WTC11 (cell line): ENCODE data around the gene RUVBL2. TPM values are rescaled to one million over a fixed set of nuclear protein-coding genes. Genes with fewer than 3 reads are reported as not detected.

ENCODE experiments used
- ATAC-seq: fragments of 200-7000 bp; cut with Tn5 transposase; 2 replicates; pipeline ENCODE4 v1.10.0; 2021; ENCODE audit warnings: mild to moderate bottlenecking, moderate library complexity
- CTCF ChIA-PET: fragments of 300-600 bp; sonication (Branson Sonifier 250); formaldehyde crosslinking; loops from one replicate; lab custom pipeline; 2021; ENCODE audit warnings: antibody characterized with exemption; lab: Charles Lee
- POLR2A ChIA-PET: fragments of 350-600 bp; sonication (Branson Sonifier 250); formaldehyde crosslinking; loops from one replicate; lab custom pipeline; 2021; ENCODE audit warnings: antibody characterized with exemption; lab: Charles Lee
- DNase-seq: peaks from one replicate; pipeline ENCODE4 v3.0.0; 2021; ENCODE audit warnings: low spot score
- H3K27ac Mint-ChIP-seq: 2 replicates; pipeline ENCODE4 v1.8.0; 2021; ENCODE audit warnings: mixed read lengths
- H3K27me3 Mint-ChIP-seq: 2 replicates; pipeline ENCODE4 v1.8.0; 2021; ENCODE audit warnings: low read depth, mild to moderate bottlenecking, moderate library complexity, mixed read lengths
- H3K36me3 Mint-ChIP-seq: 2 replicates; pipeline ENCODE4 v1.8.0; 2021; ENCODE audit warnings: mixed read lengths
- H3K4me1 Mint-ChIP-seq: 2 replicates; pipeline ENCODE4 v1.8.0; 2022; ENCODE audit warnings: mixed read lengths
- H3K4me3 Mint-ChIP-seq: 2 replicates; pipeline ENCODE4 v1.8.0; 2021; ENCODE audit warnings: mild to moderate bottlenecking, moderate library complexity, mixed read lengths
- H3K9me3 Mint-ChIP-seq: 2 replicates; pipeline ENCODE4 v1.8.0; 2021; ENCODE audit warnings: mixed read lengths
- EMX1 ChIP-seq: fragments of 250-450 bp; sonication (Bioruptor Pico); IDR thresholded peaks from 2 replicates; pipeline ENCODE4 v1.8.0; 2021; ENCODE audit warnings: mild to moderate bottlenecking
- ETV6 ChIP-seq: sonication (generic); formaldehyde crosslinking; IDR thresholded peaks from 2 replicates; pipeline ENCODE4 v1.8.1; 2022; ENCODE audit warnings: mild to moderate bottlenecking, missing genetic modification reagents
- NFYB ChIP-seq: sonication (generic); formaldehyde crosslinking; conservative IDR thresholded peaks from 2 replicates; pipeline ENCODE4 v1.8.0; 2022; ENCODE audit warnings: low read depth, missing genetic modification reagents
- TEAD4 ChIP-seq: sonication (generic); formaldehyde crosslinking; IDR thresholded peaks from 2 replicates; pipeline ENCODE4 v1.8.0; 2022; ENCODE audit warnings: mild to moderate bottlenecking, missing genetic modification reagents
- ZBTB21 ChIP-seq: sonication (generic); formaldehyde crosslinking; IDR thresholded peaks from 2 replicates; pipeline ENCODE4 v1.8.1; 2023; ENCODE audit warnings: mild to moderate bottlenecking, missing genetic modification reagents, borderline replicate concordance
- ZNF121 ChIP-seq: sonication (generic); formaldehyde crosslinking; IDR thresholded peaks from 2 replicates; pipeline ENCODE4 v1.8.0; 2023; ENCODE audit warnings: missing genetic modification reagents
- ZNF317 ChIP-seq: sonication (generic); formaldehyde crosslinking; IDR thresholded peaks from 2 replicates; pipeline ENCODE4 v1.8.1; 2023; ENCODE audit warnings: low read depth, mild to moderate bottlenecking, moderate library complexity, missing genetic modification reagents, borderline replicate concordance
- ZNF423 ChIP-seq: fragments of 250-450 bp; sonication (Bioruptor Pico); IDR thresholded peaks from 2 replicates; pipeline ENCODE4 v2.1.2; 2022; ENCODE audit warnings: mild to moderate bottlenecking, moderate library complexity
- total RNA-seq: library from RNA; stranded (reverse); gene quantifications from 3 replicates; pipeline ENCODE4 v1.2.3, GENCODE V29; 2021
- TF ChIP-seq, protein P1 (sequence below): sonication (generic); formaldehyde crosslinking; conservative IDR thresholded peaks from 2 replicates; pipeline ENCODE4 v1.8.1; 2023; ENCODE audit warnings: mild to moderate bottlenecking, low read depth, missing genetic modification reagents, moderate library complexity
- TF ChIP-seq, protein P2 (sequence below): fragments of 250-450 bp; sonication (Bioruptor Pico); IDR thresholded peaks from 2 replicates; pipeline ENCODE4 v1.9.0; 2021; ENCODE audit warnings: moderate library complexity, mild to moderate bottlenecking, inconsistent platforms, borderline replicate concordance
- TF ChIP-seq, protein P3 (sequence below): sonication (generic); formaldehyde crosslinking; IDR thresholded peaks from 2 replicates; pipeline ENCODE4 v1.8.0; 2023; ENCODE audit warnings: missing genetic modification reagents
- TF ChIP-seq, protein P4 (sequence below): fragments of 200-600 bp; IDR thresholded peaks from 2 replicates; pipeline ENCODE4 v1.8.0; 2022; ENCODE audit warnings: antibody characterized with exemption
- TF ChIP-seq, protein P5 (sequence below): sonication (generic); formaldehyde crosslinking; IDR thresholded peaks from 2 replicates; pipeline ENCODE4 v1.8.1; 2023; ENCODE audit warnings: mild to moderate bottlenecking, missing genetic modification reagents, borderline replicate concordance
- TF ChIP-seq, protein P6 (sequence below): sonication (generic); formaldehyde crosslinking; IDR thresholded peaks from 2 replicates; pipeline ENCODE4 v1.8.1; 2023; ENCODE audit warnings: mild to moderate bottlenecking, missing genetic modification reagents, moderate library complexity
- TF ChIP-seq, protein P7 (sequence below): fragments of 250-450 bp; sonication (Bioruptor Pico); conservative IDR thresholded peaks from 2 replicates; pipeline ENCODE4 v1.9.0; 2021; ENCODE audit warnings: mild to moderate bottlenecking
- TF ChIP-seq, protein P8 (sequence below): fragments of 250-450 bp; sonication (Bioruptor Pico); IDR thresholded peaks from 2 replicates; pipeline ENCODE4 v1.9.0; 2021; ENCODE audit warnings: mild to moderate bottlenecking
- TF ChIP-seq, protein P9 (sequence below): sonication (generic); formaldehyde crosslinking; IDR thresholded peaks from 2 replicates; pipeline ENCODE4 v1.8.1; 2023; ENCODE audit warnings: mild to moderate bottlenecking, missing genetic modification reagents
- TF ChIP-seq, protein P10 (sequence below): sonication (generic); formaldehyde crosslinking; IDR thresholded peaks from 2 replicates; pipeline ENCODE4 v1.8.1; 2022; ENCODE audit warnings: low read depth, mild to moderate bottlenecking, moderate library complexity, missing genetic modification reagents, borderline replicate concordance

Gene RUVBL2
- total RNA-seq, 1 experiment from 2014 or later, result 178 TPM

DNA sequence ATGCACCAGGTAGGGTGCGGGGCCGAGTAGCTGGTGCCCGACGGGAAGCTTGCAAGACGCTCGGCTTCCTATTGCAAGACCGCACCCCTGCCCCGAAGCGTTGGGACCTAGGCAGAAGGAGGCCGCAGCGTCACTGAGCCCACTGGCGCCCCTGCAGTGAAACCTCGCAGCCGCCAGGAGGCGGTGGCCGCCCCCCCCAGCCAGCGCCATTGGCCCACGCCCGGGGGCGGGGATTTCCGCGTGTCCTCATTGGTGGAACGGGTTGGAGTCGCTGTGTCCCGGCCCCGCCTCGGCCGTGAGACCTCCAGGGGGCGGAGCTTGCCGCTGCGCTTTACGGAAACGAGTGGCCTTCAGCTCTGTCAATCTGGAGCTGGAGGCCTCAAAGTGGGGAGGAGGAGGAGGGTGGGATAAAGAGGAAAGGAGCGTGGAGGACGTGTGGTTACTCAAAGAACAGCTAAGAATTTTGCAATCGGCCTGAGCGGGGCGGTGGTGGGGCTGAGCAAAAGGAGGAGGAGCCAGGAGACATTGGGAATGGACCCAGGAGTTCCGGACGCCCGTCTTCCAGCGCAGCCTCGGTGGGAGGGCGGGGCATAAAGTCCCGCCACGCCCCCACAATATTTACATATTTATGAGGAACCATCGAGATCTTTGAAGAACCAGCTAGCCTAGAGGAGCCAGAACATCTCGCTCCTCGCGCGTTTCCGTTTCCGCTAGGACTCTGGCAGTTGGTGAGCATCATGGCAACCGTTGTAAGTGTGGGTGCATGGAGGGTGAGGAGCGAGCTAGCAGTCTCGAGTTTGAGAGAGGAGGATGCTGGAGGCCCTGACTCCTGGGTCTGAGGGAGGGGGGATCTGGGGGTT lies at the start of gene RUVBL2, which contains the start of gene GYS1 (continued):
- TF ChIP-seq, protein P1, sequence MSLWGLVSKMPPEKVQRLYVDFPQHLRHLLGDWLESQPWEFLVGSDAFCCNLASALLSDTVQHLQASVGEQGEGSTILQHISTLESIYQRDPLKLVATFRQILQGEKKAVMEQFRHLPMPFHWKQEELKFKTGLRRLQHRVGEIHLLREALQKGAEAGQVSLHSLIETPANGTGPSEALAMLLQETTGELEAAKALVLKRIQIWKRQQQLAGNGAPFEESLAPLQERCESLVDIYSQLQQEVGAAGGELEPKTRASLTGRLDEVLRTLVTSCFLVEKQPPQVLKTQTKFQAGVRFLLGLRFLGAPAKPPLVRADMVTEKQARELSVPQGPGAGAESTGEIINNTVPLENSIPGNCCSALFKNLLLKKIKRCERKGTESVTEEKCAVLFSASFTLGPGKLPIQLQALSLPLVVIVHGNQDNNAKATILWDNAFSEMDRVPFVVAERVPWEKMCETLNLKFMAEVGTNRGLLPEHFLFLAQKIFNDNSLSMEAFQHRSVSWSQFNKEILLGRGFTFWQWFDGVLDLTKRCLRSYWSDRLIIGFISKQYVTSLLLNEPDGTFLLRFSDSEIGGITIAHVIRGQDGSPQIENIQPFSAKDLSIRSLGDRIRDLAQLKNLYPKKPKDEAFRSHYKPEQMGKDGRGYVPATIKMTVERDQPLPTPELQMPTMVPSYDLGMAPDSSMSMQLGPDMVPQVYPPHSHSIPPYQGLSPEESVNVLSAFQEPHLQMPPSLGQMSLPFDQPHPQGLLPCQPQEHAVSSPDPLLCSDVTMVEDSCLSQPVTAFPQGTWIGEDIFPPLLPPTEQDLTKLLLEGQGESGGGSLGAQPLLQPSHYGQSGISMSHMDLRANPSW (CRISPR knock-in tag), result no peak
- TF ChIP-seq ETV6 (CRISPR knock-in tag) (no peak; the same call in 1 of the 2 replicates), ZBTB21 (CRISPR knock-in tag) (no peak)
- TF ChIP-seq, protein P2, sequence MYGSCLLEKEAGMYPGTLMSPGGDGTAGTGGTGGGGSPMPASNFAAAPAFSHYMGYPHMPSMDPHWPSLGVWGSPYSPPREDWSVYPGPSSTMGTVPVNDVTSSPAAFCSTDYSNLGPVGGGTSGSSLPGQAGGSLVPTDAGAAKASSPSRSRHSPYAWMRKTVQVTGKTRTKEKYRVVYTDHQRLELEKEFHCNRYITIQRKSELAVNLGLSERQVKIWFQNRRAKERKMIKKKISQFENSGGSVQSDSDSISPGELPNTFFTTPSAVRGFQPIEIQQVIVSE, result no peak
- TF ChIP-seq, protein P3, sequence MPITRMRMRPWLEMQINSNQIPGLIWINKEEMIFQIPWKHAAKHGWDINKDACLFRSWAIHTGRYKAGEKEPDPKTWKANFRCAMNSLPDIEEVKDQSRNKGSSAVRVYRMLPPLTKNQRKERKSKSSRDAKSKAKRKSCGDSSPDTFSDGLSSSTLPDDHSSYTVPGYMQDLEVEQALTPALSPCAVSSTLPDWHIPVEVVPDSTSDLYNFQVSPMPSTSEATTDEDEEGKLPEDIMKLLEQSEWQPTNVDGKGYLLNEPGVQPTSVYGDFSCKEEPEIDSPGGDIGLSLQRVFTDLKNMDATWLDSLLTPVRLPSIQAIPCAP (CRISPR knock-in tag), result no peak
- TF ChIP-seq, protein P4, sequence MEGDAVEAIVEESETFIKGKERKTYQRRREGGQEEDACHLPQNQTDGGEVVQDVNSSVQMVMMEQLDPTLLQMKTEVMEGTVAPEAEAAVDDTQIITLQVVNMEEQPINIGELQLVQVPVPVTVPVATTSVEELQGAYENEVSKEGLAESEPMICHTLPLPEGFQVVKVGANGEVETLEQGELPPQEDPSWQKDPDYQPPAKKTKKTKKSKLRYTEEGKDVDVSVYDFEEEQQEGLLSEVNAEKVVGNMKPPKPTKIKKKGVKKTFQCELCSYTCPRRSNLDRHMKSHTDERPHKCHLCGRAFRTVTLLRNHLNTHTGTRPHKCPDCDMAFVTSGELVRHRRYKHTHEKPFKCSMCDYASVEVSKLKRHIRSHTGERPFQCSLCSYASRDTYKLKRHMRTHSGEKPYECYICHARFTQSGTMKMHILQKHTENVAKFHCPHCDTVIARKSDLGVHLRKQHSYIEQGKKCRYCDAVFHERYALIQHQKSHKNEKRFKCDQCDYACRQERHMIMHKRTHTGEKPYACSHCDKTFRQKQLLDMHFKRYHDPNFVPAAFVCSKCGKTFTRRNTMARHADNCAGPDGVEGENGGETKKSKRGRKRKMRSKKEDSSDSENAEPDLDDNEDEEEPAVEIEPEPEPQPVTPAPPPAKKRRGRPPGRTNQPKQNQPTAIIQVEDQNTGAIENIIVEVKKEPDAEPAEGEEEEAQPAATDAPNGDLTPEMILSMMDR, result peak; percentile 85
- TF ChIP-seq, protein P5, sequence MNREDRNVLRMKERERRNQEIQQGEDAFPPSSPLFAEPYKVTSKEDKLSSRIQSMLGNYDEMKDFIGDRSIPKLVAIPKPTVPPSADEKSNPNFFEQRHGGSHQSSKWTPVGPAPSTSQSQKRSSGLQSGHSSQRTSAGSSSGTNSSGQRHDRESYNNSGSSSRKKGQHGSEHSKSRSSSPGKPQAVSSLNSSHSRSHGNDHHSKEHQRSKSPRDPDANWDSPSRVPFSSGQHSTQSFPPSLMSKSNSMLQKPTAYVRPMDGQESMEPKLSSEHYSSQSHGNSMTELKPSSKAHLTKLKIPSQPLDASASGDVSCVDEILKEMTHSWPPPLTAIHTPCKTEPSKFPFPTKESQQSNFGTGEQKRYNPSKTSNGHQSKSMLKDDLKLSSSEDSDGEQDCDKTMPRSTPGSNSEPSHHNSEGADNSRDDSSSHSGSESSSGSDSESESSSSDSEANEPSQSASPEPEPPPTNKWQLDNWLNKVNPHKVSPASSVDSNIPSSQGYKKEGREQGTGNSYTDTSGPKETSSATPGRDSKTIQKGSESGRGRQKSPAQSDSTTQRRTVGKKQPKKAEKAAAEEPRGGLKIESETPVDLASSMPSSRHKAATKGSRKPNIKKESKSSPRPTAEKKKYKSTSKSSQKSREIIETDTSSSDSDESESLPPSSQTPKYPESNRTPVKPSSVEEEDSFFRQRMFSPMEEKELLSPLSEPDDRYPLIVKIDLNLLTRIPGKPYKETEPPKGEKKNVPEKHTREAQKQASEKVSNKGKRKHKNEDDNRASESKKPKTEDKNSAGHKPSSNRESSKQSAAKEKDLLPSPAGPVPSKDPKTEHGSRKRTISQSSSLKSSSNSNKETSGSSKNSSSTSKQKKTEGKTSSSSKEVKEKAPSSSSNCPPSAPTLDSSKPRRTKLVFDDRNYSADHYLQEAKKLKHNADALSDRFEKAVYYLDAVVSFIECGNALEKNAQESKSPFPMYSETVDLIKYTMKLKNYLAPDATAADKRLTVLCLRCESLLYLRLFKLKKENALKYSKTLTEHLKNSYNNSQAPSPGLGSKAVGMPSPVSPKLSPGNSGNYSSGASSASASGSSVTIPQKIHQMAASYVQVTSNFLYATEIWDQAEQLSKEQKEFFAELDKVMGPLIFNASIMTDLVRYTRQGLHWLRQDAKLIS (CRISPR knock-in tag), result no peak

DNA sequence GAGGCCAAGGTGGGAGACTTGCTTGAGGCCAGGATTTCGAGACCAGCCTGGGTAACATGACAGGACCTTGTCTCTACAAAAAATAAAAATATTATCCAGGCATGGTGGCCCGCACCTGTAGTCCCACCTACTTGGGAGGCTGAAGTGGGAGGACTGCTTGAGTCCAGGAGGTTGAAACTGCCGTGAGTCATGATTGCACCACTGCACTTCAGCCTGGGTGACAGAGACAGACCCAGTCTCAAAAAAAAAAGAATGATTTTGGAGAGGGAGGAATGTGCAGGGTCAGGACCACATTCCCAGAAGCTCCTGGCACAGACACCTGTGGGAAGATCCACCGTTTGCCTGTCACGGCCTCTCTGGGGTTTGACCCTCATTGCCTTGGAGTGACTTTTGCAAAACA lies 48.3 kb upstream of the RUVBL2 start:
- Mint-ChIP-seq H3K9me3 (peaks cover 6% of the 10 kb centered on the region), H3K4me3 (no peak overlapping the region), H3K4me1 (no peaks in the 10 kb centered on the region), H3K36me3 (peaks cover 11% of the 10 kb centered on the region), H3K27ac (no peak overlapping the region), H3K27me3 (peaks cover 10% of the 10 kb centered on the region)
- POLR2A ChIA-PET, result no interaction called here
- no peak for DNase-seq
- CTCF ChIA-PET, result interaction anchor here (0.6 to 2.4 kb wide), 2 partner anchors 25 to 27 kb away, joined by 3 to 10 read pairs; no protein-coding TSS in a partner anchor
- ATAC-seq, result no peak
- TF ChIP-seq, protein P6, sequence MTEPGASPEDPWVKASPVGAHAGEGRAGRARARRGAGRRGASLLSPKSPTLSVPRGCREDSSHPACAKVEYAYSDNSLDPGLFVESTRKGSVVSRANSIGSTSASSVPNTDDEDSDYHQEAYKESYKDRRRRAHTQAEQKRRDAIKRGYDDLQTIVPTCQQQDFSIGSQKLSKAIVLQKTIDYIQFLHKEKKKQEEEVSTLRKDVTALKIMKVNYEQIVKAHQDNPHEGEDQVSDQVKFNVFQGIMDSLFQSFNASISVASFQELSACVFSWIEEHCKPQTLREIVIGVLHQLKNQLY (CRISPR knock-in tag), result no peak
- TF ChIP-seq, protein P7, sequence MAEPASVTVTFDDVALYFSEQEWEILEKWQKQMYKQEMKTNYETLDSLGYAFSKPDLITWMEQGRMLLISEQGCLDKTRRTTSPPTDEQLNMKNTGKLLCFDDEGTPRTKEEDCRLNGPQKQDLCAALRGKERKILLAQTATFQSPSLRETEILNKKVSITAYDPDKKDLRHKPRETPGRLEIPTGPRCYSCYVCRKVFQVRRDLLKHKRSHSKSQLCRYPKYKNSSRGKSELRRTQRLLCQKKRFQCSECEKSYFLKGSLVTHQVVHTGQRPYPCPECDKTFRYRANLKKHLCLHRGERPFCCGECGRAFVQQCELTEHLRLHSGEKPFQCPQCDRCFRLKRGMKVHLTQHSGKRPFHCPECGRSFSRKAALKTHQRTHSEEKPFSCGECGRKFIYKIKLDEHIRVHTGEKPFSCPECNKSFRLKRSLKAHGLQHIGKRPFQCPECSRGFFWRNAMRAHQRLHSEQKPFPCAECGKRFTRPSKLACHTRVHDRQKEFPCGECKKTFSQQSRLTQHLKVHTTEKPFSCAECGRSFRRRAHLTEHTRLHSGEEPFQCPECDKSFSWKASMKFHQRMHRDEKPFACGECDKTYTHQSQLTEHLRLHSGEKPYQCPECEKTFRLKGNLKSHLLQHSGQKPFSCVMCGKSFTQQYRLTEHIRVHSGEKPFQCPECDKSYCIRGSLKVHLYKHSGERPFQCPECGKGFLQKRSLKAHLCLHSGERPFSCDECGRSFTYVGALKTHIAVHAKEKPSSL (CRISPR knock-in tag), result no peak
- no peak for TF ChIP-seq ZNF121 (CRISPR knock-in tag)
- TF ChIP-seq TEAD4 (CRISPR knock-in tag), result no peak
- TF ChIP-seq, protein P8, sequence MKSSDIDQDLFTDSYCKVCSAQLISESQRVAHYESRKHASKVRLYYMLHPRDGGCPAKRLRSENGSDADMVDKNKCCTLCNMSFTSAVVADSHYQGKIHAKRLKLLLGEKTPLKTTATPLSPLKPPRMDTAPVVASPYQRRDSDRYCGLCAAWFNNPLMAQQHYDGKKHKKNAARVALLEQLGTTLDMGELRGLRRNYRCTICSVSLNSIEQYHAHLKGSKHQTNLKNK (CRISPR knock-in tag), result no peak
- TF ChIP-seq, protein P9, sequence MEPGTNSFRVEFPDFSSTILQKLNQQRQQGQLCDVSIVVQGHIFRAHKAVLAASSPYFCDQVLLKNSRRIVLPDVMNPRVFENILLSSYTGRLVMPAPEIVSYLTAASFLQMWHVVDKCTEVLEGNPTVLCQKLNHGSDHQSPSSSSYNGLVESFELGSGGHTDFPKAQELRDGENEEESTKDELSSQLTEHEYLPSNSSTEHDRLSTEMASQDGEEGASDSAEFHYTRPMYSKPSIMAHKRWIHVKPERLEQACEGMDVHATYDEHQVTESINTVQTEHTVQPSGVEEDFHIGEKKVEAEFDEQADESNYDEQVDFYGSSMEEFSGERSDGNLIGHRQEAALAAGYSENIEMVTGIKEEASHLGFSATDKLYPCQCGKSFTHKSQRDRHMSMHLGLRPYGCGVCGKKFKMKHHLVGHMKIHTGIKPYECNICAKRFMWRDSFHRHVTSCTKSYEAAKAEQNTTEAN, result no peak
- no peak for TF ChIP-seq NFYB (CRISPR knock-in tag)
- TF ChIP-seq EMX1 (CRISPR knock-in tag), result no peak
- TF ChIP-seq ZNF423 (CRISPR knock-in tag), result no peak
- no peak for TF ChIP-seq ZNF317 (CRISPR knock-in tag)
- TF ChIP-seq, protein P10, sequence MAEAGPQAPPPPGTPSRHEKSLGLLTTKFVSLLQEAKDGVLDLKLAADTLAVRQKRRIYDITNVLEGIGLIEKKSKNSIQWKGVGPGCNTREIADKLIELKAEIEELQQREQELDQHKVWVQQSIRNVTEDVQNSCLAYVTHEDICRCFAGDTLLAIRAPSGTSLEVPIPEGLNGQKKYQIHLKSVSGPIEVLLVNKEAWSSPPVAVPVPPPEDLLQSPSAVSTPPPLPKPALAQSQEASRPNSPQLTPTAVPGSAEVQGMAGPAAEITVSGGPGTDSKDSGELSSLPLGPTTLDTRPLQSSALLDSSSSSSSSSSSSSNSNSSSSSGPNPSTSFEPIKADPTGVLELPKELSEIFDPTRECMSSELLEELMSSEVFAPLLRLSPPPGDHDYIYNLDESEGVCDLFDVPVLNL (CRISPR knock-in tag), result no peak
